Breast epithelium (tissue), 3 donors: ENCODE data around the gene NAGPA.
"Not testable (repeated sequence)": the region's sequence is repeated elsewhere in the genome, so short reads cannot be mapped to it uniquely, and the experiment has no call there.

Source experiments
- POLR2A ChIP-seq: fragments of 450-650 bp; IDR thresholded peaks from one replicate; pipeline ENCODE4 v1.6.1; 2016; ENCODE audit warnings: antibody characterized with exemption, mild to moderate bottlenecking, moderate library complexity
- POLR2AphosphoS5 ChIP-seq, 3 donors: sonication (generic); formaldehyde crosslinking; IDR thresholded peaks; one replicate each; pipeline ENCODE4 v1.6.1; 2017; ENCODE audit warnings: antibody characterized with exemption in 3 of 3
- TF ChIP-seq, protein P1 (sequence below), 3 donors: fragments of 450-650 bp; IDR thresholded peaks; one replicate each; pipeline ENCODE4 v1.5.1; 2016 to 2017; ENCODE audit warnings: antibody characterized with exemption in 3 of 3, mild to moderate bottlenecking in 3 of 3, moderate library complexity in 3 of 3

DNA sequence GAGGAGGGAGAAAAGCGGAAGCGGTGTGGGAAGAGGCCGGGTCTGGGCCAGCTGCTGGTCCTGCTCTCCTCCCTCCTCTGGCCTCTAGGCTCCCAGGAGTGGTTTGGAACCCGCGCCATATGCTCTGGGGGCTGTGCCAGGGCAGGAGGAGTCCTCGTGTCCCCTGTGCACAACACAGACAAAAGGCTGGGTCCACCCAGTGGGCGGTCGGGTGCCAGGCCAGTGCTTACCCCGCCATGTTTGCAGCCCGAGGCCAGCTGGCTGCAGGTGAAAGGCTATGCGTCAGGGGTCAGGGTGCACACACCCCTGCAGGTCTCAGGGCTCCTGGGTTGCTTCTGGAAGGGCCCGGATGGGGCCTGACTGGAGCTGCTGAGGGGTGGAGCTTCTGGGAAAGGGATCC, 46.7 kb upstream of the NAGPA start:
- not testable (repeated sequence) for TF ChIP-seq POLR2A; POLR2AphosphoS5 (IDR thresholded peaks at IDR 0.05)
- TF ChIP-seq, protein P1, sequence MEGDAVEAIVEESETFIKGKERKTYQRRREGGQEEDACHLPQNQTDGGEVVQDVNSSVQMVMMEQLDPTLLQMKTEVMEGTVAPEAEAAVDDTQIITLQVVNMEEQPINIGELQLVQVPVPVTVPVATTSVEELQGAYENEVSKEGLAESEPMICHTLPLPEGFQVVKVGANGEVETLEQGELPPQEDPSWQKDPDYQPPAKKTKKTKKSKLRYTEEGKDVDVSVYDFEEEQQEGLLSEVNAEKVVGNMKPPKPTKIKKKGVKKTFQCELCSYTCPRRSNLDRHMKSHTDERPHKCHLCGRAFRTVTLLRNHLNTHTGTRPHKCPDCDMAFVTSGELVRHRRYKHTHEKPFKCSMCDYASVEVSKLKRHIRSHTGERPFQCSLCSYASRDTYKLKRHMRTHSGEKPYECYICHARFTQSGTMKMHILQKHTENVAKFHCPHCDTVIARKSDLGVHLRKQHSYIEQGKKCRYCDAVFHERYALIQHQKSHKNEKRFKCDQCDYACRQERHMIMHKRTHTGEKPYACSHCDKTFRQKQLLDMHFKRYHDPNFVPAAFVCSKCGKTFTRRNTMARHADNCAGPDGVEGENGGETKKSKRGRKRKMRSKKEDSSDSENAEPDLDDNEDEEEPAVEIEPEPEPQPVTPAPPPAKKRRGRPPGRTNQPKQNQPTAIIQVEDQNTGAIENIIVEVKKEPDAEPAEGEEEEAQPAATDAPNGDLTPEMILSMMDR (IDR thresholded peaks at IDR 0.05), result not testable (repeated sequence)
